Body of pancreas (tissue), 4 donors: ENCODE results near the gene EXD3. TPM values are rescaled to one million over a fixed set of nuclear protein-coding genes. Genes with fewer than 3 reads are reported as not detected.

Source experiments
- ATAC-seq: fragments of 150-250 bp; one replicate; pipeline ENCODE4 v1.9.1; 2016
- DNase-seq, 4 donors: peaks; one replicate each; pipeline ENCODE4 v3.0.0-alpha.2; 2019
- H3K27ac ChIP-seq, 4 donors: fragments of 200-600 bp; sonication (generic); 1 replicate in 3 of 4; 2 replicates in 1 of 4; pipeline versions ENCODE4 v1.5.1 to v1.6.1; 2016 to 2019; ENCODE audit warnings: mild to moderate bottlenecking in 1 of 4, mixed read lengths in 1 of 4, moderate library complexity in 1 of 4
- H3K27me3 ChIP-seq, 2 donors: fragments of 200-600 bp; sonication (generic); one replicate each; pipeline ENCODE4 v1.6.0; 2016; ENCODE audit warnings: mild to moderate bottlenecking in 1 of 2
- H3K36me3 ChIP-seq, 2 donors: fragments of 200-600 bp; sonication (generic); replicated peaks in 1 of 2; 2 replicates each; pipeline ENCODE4 v1.5.1; 2016; ENCODE audit warnings: low read depth in 2 of 2; ENCODE audit not compliant: insufficient read depth in 1 of 2
- H3K4me1 ChIP-seq: fragments of 200-600 bp; sonication (generic); one replicate; pipeline ENCODE4 v1.6.0; 2016
- H3K4me3 ChIP-seq, 2 donors: fragments of 200-600 bp; sonication (generic); 1 replicate in 1 of 2; 2 replicates in 1 of 2; pipeline ENCODE4 v1.5.1; 2016 to 2019
- H3K9me3 ChIP-seq, 3 donors: fragments of 200-600 bp; sonication (generic); 1 replicate in 2 of 3; 2 replicates in 1 of 3; pipeline ENCODE4 v1.5.1; 2016
- CTCF ChIP-seq, 7 experiments: fragments of 450-650 bp in 4 of 7; fragments of 200-600 bp in 3 of 7; sonication (generic) in 3 of 7; IDR thresholded peaks; one replicate each; pipeline ENCODE4 v1.5.1; 2016 to 2019; ENCODE audit warnings: antibody characterized with exemption in 7 of 7
- POLR2A ChIP-seq, 3 donors: fragments of 450-650 bp; IDR thresholded peaks; one replicate each; pipeline ENCODE4 v1.6.1; 2016; ENCODE audit warnings: antibody characterized with exemption in 3 of 3, mild to moderate bottlenecking in 2 of 3
- WGBS, 2 donors: methylation state at CpG; one replicate each; pipeline ENCODE4 v1.1.5; 2017; 5-methylcytosine and 5-hydroxymethylcytosine counted together
- intact Hi-C: fragments of 100-400 bp; cut with DNase I; formaldehyde crosslinking; loops from one replicate; pipeline ENCODE4 v1.15.1; 2023
- total RNA-seq, 2 donors: library from RNA; depleted of rRNA; stranded (reverse); fragments of >200 nt; gene quantifications; one replicate each; pipeline ENCODE4 v1.1.0, GENCODE V29; 2016

EXD3 gene
- total RNA-seq, 2 donors from 2014 or later = 23.3 to 34.9 TPM

DNA sequence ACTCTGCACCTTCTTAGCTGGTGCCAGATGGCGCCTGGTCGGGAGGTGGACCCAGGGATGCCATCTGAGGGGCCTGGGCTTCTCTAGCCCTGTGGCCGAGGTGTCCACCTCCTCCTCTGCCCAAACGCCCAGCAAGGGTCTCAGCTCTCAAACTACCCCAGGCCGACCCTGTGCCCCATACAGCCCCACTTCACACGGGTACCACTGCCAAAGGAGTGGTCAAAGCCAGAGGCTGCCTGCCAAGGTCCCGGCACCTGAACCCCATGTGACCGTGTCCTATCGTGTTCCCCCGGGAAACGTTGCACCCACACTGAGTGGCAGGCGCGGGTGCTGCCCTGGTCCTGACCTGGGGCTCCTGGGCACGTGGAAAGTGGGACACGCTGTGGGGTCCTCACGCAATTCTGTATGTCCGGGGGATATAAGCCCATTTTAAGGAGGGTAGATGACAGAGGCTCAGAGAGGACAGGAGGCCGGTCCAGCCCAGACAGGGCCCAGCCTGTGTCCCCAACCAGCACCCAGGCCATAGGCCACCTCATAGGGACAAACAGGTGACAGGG lies 16.3 kb upstream of the EXD3 start:
- Histone ChIP-seq H3K36me3 (no peaks in the 10 kb centered on the region), H3K9me3 (no peaks in the 10 kb centered on the region), H3K4me3 (no peak overlapping the region), H3K27ac (no peak overlapping the region), H3K27me3 (no peaks in the 10 kb centered on the region), H3K4me1 (peaks cover 37% of the 10 kb centered on the region)
- intact Hi-C loops = no loop called here
- WGBS, 2 donors = 37% methylated on average over 18 of the region's 18 CpGs; no CpG with 5 or more reads in 1 of the 2 donors
- DNase-seq (peak in 1 of 4 donors; percentile 47), ATAC-seq (no peak)
- TF ChIP-seq POLR2A (IDR thresholded peaks at IDR 0.05) = no peak
- TF ChIP-seq CTCF (IDR thresholded peaks at IDR 0.05) = no peak

DNA sequence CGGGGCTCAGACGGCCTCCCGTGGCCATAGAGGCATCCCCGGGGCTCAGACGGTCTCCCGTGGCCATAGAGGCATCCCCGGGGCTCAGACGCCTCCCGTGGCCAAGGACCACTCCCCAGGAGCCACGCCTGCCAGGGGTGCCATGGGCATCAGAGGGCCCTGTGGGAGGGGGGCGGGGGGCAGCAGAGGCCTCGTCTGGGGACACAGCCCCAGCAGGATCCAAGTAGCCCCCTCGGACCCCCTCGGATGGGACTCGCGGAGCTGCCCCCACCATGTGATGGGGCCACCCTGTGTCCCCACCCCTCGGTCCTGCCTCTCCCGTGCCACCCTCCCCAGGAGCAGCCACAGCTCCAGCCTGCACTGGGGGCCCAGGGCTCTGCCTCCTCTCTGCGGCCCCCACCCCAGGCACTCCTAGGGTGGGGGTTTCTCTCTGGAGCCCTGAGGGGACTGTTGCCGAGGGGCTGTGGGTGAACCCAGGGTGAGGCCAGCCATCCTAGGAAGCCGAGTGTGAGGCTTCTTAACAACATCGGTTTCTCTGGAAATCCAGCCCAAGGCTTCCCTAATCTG lies 15.7 kb upstream of the EXD3 start:
- Histone ChIP-seq H3K9me3 (no peaks in the 10 kb centered on the region), H3K27ac (no peak overlapping the region), H3K27me3 (no peaks in the 10 kb centered on the region), H3K4me1 (peaks cover 37% of the 10 kb centered on the region), H3K36me3 (no peaks in the 10 kb centered on the region), H3K4me3 (no peak overlapping the region)
- intact Hi-C loops = no loop called here
- no peak for ATAC-seq
- DNase-seq = no peak
- WGBS, 2 donors = 80 to 82% methylated on average over 3 to 17 of the region's 22 CpGs
- TF ChIP-seq POLR2A (IDR thresholded peaks at IDR 0.05) = no peak
- TF ChIP-seq CTCF (IDR thresholded peaks at IDR 0.05) = no peak

GRCh38 chr9:137437691-137438590 lies 15.0 kb upstream of the EXD3 start:
- TF ChIP-seq POLR2A (IDR thresholded peaks at IDR 0.05) (no peak), CTCF (IDR thresholded peaks at IDR 0.05) (no peak)
- no peaks in the 10 kb centered on the region for H3K27me3 ChIP-seq
- peaks cover 37% of the 10 kb centered on the region for H3K4me1 ChIP-seq
- no peak overlapping the region for H3K27ac ChIP-seq
- WGBS, 2 donors = 78% methylated on average over 8 to 30 of the region's 40 CpGs
- ATAC-seq (no peak), DNase-seq (peak in 1 of 4 donors; percentile 17)
- intact Hi-C loops = no loop called here
- H3K4me3 ChIP-seq = no peak overlapping the region
- H3K9me3 ChIP-seq = no peaks in the 10 kb centered on the region
- H3K36me3 ChIP-seq = no peaks in the 10 kb centered on the region

DNA sequence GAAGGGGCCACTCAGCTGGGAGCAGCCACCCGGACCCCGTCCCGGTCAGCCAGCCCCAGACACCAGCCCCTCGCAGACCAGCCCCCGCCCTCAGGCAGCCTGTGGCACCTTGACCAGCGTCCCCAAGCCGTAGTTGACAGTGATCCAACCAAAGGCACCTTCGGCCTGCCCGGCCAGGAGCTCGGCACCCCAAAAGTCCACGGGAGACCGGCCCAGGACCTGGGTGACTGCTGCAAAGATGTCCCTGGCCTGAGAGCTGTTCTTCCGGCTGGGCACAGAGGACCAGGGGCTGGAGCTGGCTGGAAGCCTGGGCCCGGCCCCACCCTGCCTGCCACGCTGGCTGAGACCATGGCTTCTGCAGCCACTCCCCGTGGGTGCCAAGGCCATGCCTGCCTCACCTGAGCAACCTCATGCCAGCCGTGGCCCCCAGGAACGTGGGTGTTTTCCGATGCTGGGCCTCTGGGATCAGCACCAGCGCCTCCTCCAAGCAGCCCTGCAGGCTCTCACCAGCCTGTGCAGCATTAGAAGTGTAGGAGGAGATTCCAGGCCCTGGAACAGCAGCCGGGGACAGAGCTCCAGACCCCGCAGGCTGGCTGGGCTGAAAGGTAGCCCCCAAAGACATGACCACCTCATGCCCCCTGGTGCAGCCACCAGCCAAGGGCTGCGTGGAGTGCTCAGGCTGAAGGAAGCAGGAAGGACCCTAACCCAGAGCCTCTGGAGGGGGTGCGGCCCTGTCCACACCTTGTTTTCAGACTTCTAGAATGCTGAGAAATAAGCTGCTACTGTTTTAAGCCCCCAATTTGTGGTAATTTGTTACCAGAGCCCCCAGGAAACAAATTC lies 14.0 kb upstream of the EXD3 start:
- peak overlapping the region in 2 of 4 donors; percentile 71 to 83 for H3K27ac ChIP-seq
- no peaks in the 10 kb centered on the region for H3K9me3 ChIP-seq
- no peak for ATAC-seq
- no peaks in the 10 kb centered on the region for H3K27me3 ChIP-seq
- 29 to 71% methylated on average over 4 to 24 of the region's 24 CpGs for WGBS, 2 donors
- peaks cover 37% of the 10 kb centered on the region for H3K4me1 ChIP-seq
- H3K36me3 ChIP-seq = no peaks in the 10 kb centered on the region
- peak in 1 of 4 donors; percentile 57 for DNase-seq
- TF ChIP-seq POLR2A (IDR thresholded peaks at IDR 0.05) (no peak), CTCF (IDR thresholded peaks at IDR 0.05) (no peak)
- intact Hi-C loops = no loop called here
- no peak overlapping the region for H3K4me3 ChIP-seq
